Glutamatergic neuron (in vitro differentiated cells): ENCODE data around the gene CDC37L1. TPM values are rescaled to one million over a fixed set of nuclear protein-coding genes. Genes with fewer than 3 reads are reported as not detected.
A peak's percentile ranks its signal among the peaks of the same experiment; 100 is the strongest.
"Not testable (repeated sequence)": the region's sequence is repeated elsewhere in the genome, so short reads cannot be mapped to it uniquely, and the experiment has no call there.

ENCODE experiments used
- DNase-seq: peaks from one replicate; pipeline ENCODE4 v3.0.0; 2022
- H3K27ac Mint-ChIP-seq: one replicate; pipeline ENCODE4 v1.8.0; 2020; ENCODE audit warnings: mild to moderate bottlenecking, mixed read lengths, inconsistent platforms; ENCODE audit not compliant: unreplicated experiment
- H3K27me3 Mint-ChIP-seq: one replicate; pipeline ENCODE4 v1.8.0; 2020; ENCODE audit warnings: mild to moderate bottlenecking, moderate library complexity, mixed read lengths, inconsistent platforms; ENCODE audit not compliant: unreplicated experiment
- H3K36me3 Mint-ChIP-seq: one replicate; pipeline ENCODE4 v1.8.0; 2020; ENCODE audit warnings: mild to moderate bottlenecking, mixed read lengths, inconsistent platforms; ENCODE audit not compliant: unreplicated experiment
- H3K4me1 Mint-ChIP-seq: one replicate; pipeline ENCODE4 v1.8.0; 2020; ENCODE audit warnings: mild to moderate bottlenecking, low read depth, mixed read lengths, inconsistent platforms; ENCODE audit not compliant: unreplicated experiment
- H3K4me3 Mint-ChIP-seq: one replicate; pipeline ENCODE4 v1.8.0; 2020; ENCODE audit warnings: mild to moderate bottlenecking, mixed read lengths, inconsistent platforms; ENCODE audit not compliant: unreplicated experiment
- H3K9me3 Mint-ChIP-seq: one replicate; pipeline ENCODE4 v1.8.0; 2020; ENCODE audit warnings: mild to moderate bottlenecking, moderate library complexity, mixed read lengths, inconsistent platforms; ENCODE audit not compliant: unreplicated experiment
- CTCF ChIP-seq: fragments of 200-600 bp; sonication (generic); IDR thresholded peaks from one replicate; pipeline ENCODE4 v1.5.0; 2021; ENCODE audit not compliant: partially characterized antibody, unreplicated experiment
- total RNA-seq: library from RNA; stranded (reverse); fragmentation: NEBNext Ultra II Directional; extraction: Animal tissue kit (Norgen Biotek cat#: 25700); gene quantifications from one replicate; pipeline ENCODE4 v1.2.1, GENCODE V29; 2021; ENCODE audit not compliant: unreplicated experiment

The CDC37L1 gene
- total RNA-seq, 1 donor from 2014 or later: 20.8 TPM

GRCh38 chr9:4743131-4743875 lies 63.9 kb downstream of the CDC37L1 start:
- Mint-ChIP-seq H3K9me3 (peaks cover 4% of the 10 kb centered on the region), H3K27ac (no peak overlapping the region)

GRCh38 chr9:4746278-4747030 lies 67.1 kb downstream of the CDC37L1 start:
- no peak overlapping the region for H3K4me3 Mint-ChIP-seq

More at GRCh38 chr9:4743131-4743875, 63.9 kb downstream of the CDC37L1 start:
- Mint-ChIP-seq H3K4me3 (no peak overlapping the region), H3K4me1 (no peaks in the 10 kb centered on the region), H3K36me3 (no peaks in the 10 kb centered on the region), H3K27me3 (peaks cover 4% of the 10 kb centered on the region)
- TF ChIP-seq CTCF: no peak
- DNase-seq: no peak

GRCh38 chr9:4748612-4749011 lies 69.2 kb downstream of the CDC37L1 start:
- Mint-ChIP-seq H3K4me3 (no peak overlapping the region), H3K36me3 (no peaks in the 10 kb centered on the region), H3K9me3 (no peaks in the 10 kb centered on the region), H3K4me1 (no peaks in the 10 kb centered on the region), H3K27me3 (no peaks in the 10 kb centered on the region), H3K27ac (no peak overlapping the region)
- no peak for DNase-seq
- no peak for TF ChIP-seq CTCF

More at GRCh38 chr9:4746278-4747030, 67.1 kb downstream of the CDC37L1 start:
- no peak for DNase-seq
- H3K36me3 Mint-ChIP-seq: no peaks in the 10 kb centered on the region
- no peaks in the 10 kb centered on the region for H3K4me1 Mint-ChIP-seq
- no peak for TF ChIP-seq CTCF
- no peak overlapping the region for H3K27ac Mint-ChIP-seq
- no peaks in the 10 kb centered on the region for H3K9me3 Mint-ChIP-seq
- H3K27me3 Mint-ChIP-seq: no peaks in the 10 kb centered on the region

GRCh38 chr9:4750023-4750673 lies 70.8 kb downstream of the CDC37L1 start:
- peak; percentile 65 for TF ChIP-seq CTCF
- DNase-seq: no peak
- Mint-ChIP-seq H3K4me3 (no peak overlapping the region), H3K36me3 (no peaks in the 10 kb centered on the region), H3K27me3 (no peaks in the 10 kb centered on the region), H3K4me1 (no peaks in the 10 kb centered on the region), H3K9me3 (no peaks in the 10 kb centered on the region), H3K27ac (no peak overlapping the region)

GRCh38 chr9:4754530-4754929 lies 75.2 kb downstream of the CDC37L1 start:
- not testable (repeated sequence) for H3K4me1 Mint-ChIP-seq, DNase-seq, H3K4me3 Mint-ChIP-seq, H3K27me3 Mint-ChIP-seq, H3K27ac Mint-ChIP-seq, H3K9me3 Mint-ChIP-seq, H3K36me3 Mint-ChIP-seq
